Smooth muscle cell (in vitro differentiated cells): ENCODE results near the gene BACE1. TPM values are rescaled to one million over a fixed set of nuclear protein-coding genes. Genes with fewer than 3 reads are reported as not detected.

ENCODE experiments used
- DNase-seq: peaks from one replicate; lab custom pipeline; 2025; ENCODE audit not compliant: unreplicated experiment; lab: John Stamatoyannopoulos, UW
- H2AFZ ChIP-seq: fragments of 200-600 bp; sonication (generic); 2 replicates; pipeline ENCODE4 v1.6.0; 2016; ENCODE audit warnings: antibody characterized with exemption, low read depth, mild to moderate bottlenecking
- H3F3A ChIP-seq: fragments of 200-600 bp; sonication (generic); 2 replicates; pipeline ENCODE4 v1.6.0; 2017; ENCODE audit warnings: antibody characterized with exemption, low read depth
- H3K27ac ChIP-seq: fragments of 200-600 bp; sonication (generic); 2 replicates; pipeline ENCODE4 v1.5.1; 2016; ENCODE audit warnings: low read depth, mild to moderate bottlenecking
- H3K27me3 ChIP-seq: fragments of 200-600 bp; sonication (generic); 2 replicates; pipeline ENCODE4 v1.6.1; 2016; ENCODE audit warnings: low read depth, mild to moderate bottlenecking
- H3K36me3 ChIP-seq: fragments of 200-600 bp; sonication (generic); 2 replicates; pipeline ENCODE4 v1.5.1; 2016; ENCODE audit warnings: low read depth
- H3K4me1 ChIP-seq: fragments of 200-600 bp; sonication (generic); 2 replicates; pipeline ENCODE4 v1.5.1; 2016; ENCODE audit warnings: low read depth
- H3K4me2 ChIP-seq: fragments of 200-600 bp; sonication (generic); 2 replicates; pipeline ENCODE4 v1.6.0; 2016; ENCODE audit warnings: mild to moderate bottlenecking
- H3K4me3 ChIP-seq: fragments of 200-600 bp; sonication (generic); 2 replicates; pipeline ENCODE4 v1.5.1; 2016; ENCODE audit warnings: mild to moderate bottlenecking
- H3K79me2 ChIP-seq: fragments of 200-600 bp; sonication (generic); 2 replicates; pipeline ENCODE4 v1.6.0; 2016; ENCODE audit warnings: low read depth, mild to moderate bottlenecking
- H3K9ac ChIP-seq: fragments of 200-600 bp; sonication (generic); 2 replicates; pipeline ENCODE4 v1.6.0; 2016; ENCODE audit warnings: low read depth
- H3K9me3 ChIP-seq: fragments of 200-600 bp; sonication (generic); replicated peaks from 2 replicates; pipeline ENCODE4 v1.5.1; 2016; ENCODE audit warnings: low read depth
- H4K20me1 ChIP-seq: fragments of 200-600 bp; sonication (generic); 2 replicates; pipeline ENCODE4 v1.6.0; 2016; ENCODE audit warnings: low read depth
- WGBS: methylation state at CpG from one replicate; pipeline ENCODE4 v1.1.7; 2016; ENCODE audit warnings: low lambda C conversion rate; 5-methylcytosine and 5-hydroxymethylcytosine counted together
- polyA plus RNA-seq: library from polyadenylated mRNA; unstranded; fragments of >200 nt; fragmentation: Nextera tagmentation; extraction: Ambion mirVana; gene quantifications from 2 replicates; pipeline ENCODE4 v1.2.1, GENCODE V29; 2016
- total RNA-seq: library from RNA; depleted of rRNA; stranded (reverse); fragments of >200 nt; gene quantifications from 2 replicates; pipeline ENCODE4 v1.2.3, GENCODE V29; 2014
- TF ChIP-seq, protein P1 (sequence below): fragments of 200-600 bp; sonication (generic); IDR thresholded peaks from 2 replicates; pipeline ENCODE4 v1.5.1; 2017; ENCODE audit warnings: borderline replicate concordance, mild to moderate bottlenecking, antibody characterized with exemption; ENCODE audit not compliant: insufficient read depth, poor library complexity, severe bottlenecking

The BACE1 gene
- total and polyA plus RNA-seq, 2 experiments from 2014 or later, result 17.5 to 32.4 TPM

DNA sequence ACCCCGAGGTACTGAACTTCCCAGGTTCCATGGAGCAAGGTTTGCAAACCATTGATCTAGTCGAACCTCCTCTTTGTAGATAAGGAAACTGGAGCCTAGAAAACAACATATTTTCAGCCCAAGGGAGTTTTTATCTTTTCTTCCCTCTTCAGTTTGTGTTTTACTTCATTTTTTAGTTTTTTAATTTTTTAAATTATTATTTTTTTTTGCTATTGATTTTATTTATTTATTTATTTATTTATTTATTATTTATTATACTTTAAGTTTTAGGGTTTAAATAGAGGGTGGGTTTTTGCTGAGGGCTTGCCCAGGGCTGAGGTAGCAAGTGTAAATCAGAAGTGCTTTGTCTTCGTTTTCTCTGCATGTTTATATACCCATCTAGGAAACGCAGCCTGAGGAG lies 38.5 kb upstream of the BACE1 start:
- peaks cover 8% of the 10 kb centered on the region for H3K36me3 ChIP-seq
- no peak overlapping the region for H3K4me3 ChIP-seq
- no peaks in the 10 kb centered on the region for H3K4me1 ChIP-seq
- no peak overlapping the region for H2AFZ ChIP-seq
- DNase-seq, result no peak
- peaks cover 14% of the 10 kb centered on the region for H4K20me1 ChIP-seq
- no peaks in the 10 kb centered on the region for H3K27me3 ChIP-seq
- no peak overlapping the region for H3K4me2 ChIP-seq
- 95% methylated on average over 4 of the region's 4 CpGs for WGBS
- no peaks in the 10 kb centered on the region for H3F3A ChIP-seq
- no peaks in the 10 kb centered on the region for H3K79me2 ChIP-seq
- H3K9me3 ChIP-seq, result no peaks in the 10 kb centered on the region
- TF ChIP-seq, protein P1, sequence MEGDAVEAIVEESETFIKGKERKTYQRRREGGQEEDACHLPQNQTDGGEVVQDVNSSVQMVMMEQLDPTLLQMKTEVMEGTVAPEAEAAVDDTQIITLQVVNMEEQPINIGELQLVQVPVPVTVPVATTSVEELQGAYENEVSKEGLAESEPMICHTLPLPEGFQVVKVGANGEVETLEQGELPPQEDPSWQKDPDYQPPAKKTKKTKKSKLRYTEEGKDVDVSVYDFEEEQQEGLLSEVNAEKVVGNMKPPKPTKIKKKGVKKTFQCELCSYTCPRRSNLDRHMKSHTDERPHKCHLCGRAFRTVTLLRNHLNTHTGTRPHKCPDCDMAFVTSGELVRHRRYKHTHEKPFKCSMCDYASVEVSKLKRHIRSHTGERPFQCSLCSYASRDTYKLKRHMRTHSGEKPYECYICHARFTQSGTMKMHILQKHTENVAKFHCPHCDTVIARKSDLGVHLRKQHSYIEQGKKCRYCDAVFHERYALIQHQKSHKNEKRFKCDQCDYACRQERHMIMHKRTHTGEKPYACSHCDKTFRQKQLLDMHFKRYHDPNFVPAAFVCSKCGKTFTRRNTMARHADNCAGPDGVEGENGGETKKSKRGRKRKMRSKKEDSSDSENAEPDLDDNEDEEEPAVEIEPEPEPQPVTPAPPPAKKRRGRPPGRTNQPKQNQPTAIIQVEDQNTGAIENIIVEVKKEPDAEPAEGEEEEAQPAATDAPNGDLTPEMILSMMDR, result no peak
- H3K9ac ChIP-seq, result no peak overlapping the region
- H3K27ac ChIP-seq, result no peak overlapping the region

DNA sequence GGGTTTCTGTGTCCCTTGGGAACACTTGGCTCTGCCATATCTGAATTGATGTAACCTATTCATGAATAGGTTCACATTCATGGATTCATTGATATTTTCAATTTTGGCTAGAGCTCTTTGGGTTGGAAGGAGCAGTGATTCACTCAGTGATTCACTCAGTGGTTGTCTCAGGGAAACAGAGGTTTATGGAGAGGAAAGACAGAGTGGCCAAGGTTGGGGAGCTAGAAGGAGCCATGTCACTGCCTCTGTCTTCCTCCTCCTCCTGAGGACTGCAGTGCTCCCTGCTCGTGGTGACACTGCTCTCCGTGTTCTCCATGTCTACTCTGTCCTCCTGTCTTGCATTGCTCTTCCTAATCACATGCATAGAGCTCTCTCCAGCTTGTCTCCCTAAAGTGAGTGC lies 29.0 kb upstream of the BACE1 start:
- 100% methylated on average over 2 of the region's 2 CpGs for WGBS
- H3F3A ChIP-seq, result no peaks in the 10 kb centered on the region

DNA sequence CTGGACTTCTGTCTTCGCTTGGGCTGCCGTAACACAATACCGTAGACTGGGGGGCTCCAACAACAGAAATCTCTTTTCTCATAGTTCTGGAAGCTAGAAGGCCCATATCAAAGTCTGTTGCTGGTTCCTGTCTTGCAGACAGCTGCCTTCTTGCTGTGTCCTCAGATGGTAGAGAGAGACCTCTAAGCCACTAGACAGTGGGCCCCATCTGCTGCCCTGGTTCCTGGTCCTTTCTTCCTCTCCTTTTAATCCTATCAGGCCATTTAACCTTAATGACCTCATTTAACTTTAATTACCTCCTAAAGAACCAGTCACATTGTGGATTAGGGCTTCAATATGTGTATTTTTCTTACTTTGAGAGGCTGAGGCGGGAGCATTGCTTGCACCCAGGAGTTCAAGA lies 21.0 kb upstream of the BACE1 start:
- WGBS, result 99% methylated on average over 4 of the region's 4 CpGs

More for the DNA sequence above, 29.0 kb upstream of the BACE1 start:
- Histone ChIP-seq H3K79me2 (peaks cover 6% of the 10 kb centered on the region), H3K27ac (no peak overlapping the region), H3K9me3 (no peaks in the 10 kb centered on the region), H3K27me3 (no peaks in the 10 kb centered on the region), H2AFZ (no peak overlapping the region), H3K9ac (no peak overlapping the region), H3K4me2 (no peak overlapping the region), H3K36me3 (no peaks in the 10 kb centered on the region), H3K4me1 (no peaks in the 10 kb centered on the region), H3K4me3 (no peak overlapping the region), H4K20me1 (peaks cover 3% of the 10 kb centered on the region)
- TF ChIP-seq, protein P1, result no peak
- no peak for DNase-seq

DNA sequence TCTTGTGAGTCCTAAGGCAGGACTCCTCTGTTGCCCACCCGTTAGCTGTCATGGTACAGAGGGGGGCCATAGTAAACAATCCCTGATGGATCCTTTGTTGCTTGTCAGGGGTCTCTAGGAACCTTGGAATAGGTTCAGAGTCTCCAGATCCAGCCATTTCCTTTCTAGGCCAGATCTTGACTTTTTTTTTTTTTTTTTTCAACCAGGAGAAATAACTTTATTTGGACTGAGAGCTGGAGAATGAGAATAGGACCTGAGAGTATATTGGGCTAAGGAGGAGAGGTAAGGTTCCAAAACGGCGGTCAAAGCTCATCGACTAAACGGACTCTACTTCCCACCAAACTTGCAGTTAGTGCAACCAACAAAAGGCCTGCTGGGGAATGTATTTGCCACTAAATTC lies 19.3 kb upstream of the BACE1 start:
- no peaks in the 10 kb centered on the region for H3K27me3 ChIP-seq

More for the DNA sequence above, 21.0 kb upstream of the BACE1 start:
- TF ChIP-seq, protein P1, result no peak
- Histone ChIP-seq H3K4me1 (no peaks in the 10 kb centered on the region), H3K9me3 (no peaks in the 10 kb centered on the region), H3K4me2 (no peak overlapping the region), H3K27ac (no peak overlapping the region), H3K79me2 (no peaks in the 10 kb centered on the region), H3F3A (no peaks in the 10 kb centered on the region), H3K36me3 (peaks cover 4% of the 10 kb centered on the region), H3K9ac (no peak overlapping the region), H3K27me3 (no peaks in the 10 kb centered on the region), H2AFZ (no peak overlapping the region), H3K4me3 (no peak overlapping the region), H4K20me1 (peaks cover 16% of the 10 kb centered on the region)
- no peak for DNase-seq

More for the DNA sequence above, 19.3 kb upstream of the BACE1 start:
- peaks cover 4% of the 10 kb centered on the region for H3K36me3 ChIP-seq
- WGBS, result 96% methylated on average over 5 of the region's 5 CpGs
- peaks cover 6% of the 10 kb centered on the region for H3K79me2 ChIP-seq
- H3K9ac ChIP-seq, result no peak overlapping the region
- peaks cover 16% of the 10 kb centered on the region for H4K20me1 ChIP-seq
- no peak overlapping the region for H3K4me2 ChIP-seq
- no peaks in the 10 kb centered on the region for H3K9me3 ChIP-seq
- H3K27ac ChIP-seq, result no peak overlapping the region
- H3K4me3 ChIP-seq, result no peak overlapping the region
- H2AFZ ChIP-seq, result no peak overlapping the region
- H3F3A ChIP-seq, result no peaks in the 10 kb centered on the region
- DNase-seq, result no peak
- H3K4me1 ChIP-seq, result no peaks in the 10 kb centered on the region
- TF ChIP-seq, protein P1, result no peak
